ENCODE measurements around the gene SP4.

DNA sequence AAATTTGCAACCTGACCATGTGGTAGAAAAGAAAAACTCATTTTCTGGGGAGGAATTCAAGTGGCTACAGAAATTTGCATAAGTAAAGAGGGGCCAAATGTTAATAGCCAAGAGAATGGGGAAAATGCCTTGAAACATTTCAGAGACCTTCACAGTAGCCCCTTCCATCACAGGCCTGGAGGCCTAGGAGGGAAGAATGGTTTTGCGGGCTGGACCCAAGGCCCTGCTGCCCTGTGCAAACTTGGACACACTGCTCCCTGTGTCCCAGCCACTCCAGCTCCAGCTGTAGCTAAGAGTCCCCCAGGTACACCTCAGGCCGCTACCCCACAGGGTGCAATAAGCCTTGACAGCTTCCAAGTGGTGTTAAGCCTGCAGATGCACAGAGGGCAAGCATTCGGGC lies 98.6 kb downstream of the SP4 start:
- TF ChIP-seq, protein P1, sequence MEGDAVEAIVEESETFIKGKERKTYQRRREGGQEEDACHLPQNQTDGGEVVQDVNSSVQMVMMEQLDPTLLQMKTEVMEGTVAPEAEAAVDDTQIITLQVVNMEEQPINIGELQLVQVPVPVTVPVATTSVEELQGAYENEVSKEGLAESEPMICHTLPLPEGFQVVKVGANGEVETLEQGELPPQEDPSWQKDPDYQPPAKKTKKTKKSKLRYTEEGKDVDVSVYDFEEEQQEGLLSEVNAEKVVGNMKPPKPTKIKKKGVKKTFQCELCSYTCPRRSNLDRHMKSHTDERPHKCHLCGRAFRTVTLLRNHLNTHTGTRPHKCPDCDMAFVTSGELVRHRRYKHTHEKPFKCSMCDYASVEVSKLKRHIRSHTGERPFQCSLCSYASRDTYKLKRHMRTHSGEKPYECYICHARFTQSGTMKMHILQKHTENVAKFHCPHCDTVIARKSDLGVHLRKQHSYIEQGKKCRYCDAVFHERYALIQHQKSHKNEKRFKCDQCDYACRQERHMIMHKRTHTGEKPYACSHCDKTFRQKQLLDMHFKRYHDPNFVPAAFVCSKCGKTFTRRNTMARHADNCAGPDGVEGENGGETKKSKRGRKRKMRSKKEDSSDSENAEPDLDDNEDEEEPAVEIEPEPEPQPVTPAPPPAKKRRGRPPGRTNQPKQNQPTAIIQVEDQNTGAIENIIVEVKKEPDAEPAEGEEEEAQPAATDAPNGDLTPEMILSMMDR (IDR thresholded peaks at IDR 0.05; ENCODE audit: insufficient read depth, low read length, poor library complexity, severe bottlenecking), result no peak
- no peak for TF ChIP-seq EZH2phosphoT487 (conservative IDR thresholded peaks at IDR 0.05; ENCODE audit: low read length)
